ENCODE measurements around the gene TMEM213. TPM values are rescaled to one million over a fixed set of nuclear protein-coding genes. Genes with fewer than 3 reads are reported as not detected.

Gene TMEM213
- total and polyA plus RNA-seq, 2 of the 8 experiments (the other 6 are each of a cell fraction or from before 2014, with no cell fraction given): 0.21 to 0.67 TPM

DNA sequence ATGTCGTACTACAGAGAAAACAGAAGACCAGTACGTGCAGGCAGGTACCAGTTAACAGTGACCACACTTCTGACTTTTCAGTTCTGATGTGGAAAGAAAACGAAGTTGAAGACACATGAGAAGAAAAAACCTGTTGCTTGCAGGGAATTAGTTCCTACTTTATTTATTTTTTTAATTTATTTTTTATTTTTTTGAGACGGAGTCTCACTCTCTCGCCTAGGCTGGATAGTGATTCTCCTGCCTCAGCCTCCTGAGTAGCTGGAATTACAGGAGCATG, 74.0 kb downstream of the TMEM213 start:
- POLR2A ChIA-PET (ENCODE audit: partially characterized antibody): no interaction called here
- Histone ChIP-seq H2BK120ac (replicated peaks; ENCODE audit: low read depth, low read length) (no peak overlapping the region), H3K18ac (ENCODE audit: extremely low read depth, low read length) (no peak overlapping the region), H3K23ac (ENCODE audit: insufficient read length) (no peak overlapping the region), H3K56ac (replicated peaks; ENCODE audit: insufficient read length, low read depth, low read length) (no peak overlapping the region), H4K20me1 (replicated peaks in 1 of 2; ENCODE audit: control insufficient read depth in 1 of 2, insufficient read depth in 2 of 2, low read length in 2 of 2) (no peaks in the 10 kb centered on the region), H3K4me2 (ENCODE audit: insufficient read depth in 1 of 2, low read depth in 2 of 2, low read length in 2 of 2) (no peak overlapping the region), H2BK15ac (ENCODE audit: low read length) (no peak overlapping the region), H4K5ac (ENCODE audit: insufficient read length, low read depth, low read length) (no peak overlapping the region), H3K9me3 (ENCODE audit: insufficient read depth in 2 of 2, low read depth in 1 of 2, low read length in 1 of 2) (no peaks in the 10 kb centered on the region), H3K79me2 (ENCODE audit: control insufficient read depth in 1 of 2, insufficient read depth in 2 of 2, low read length in 2 of 2) (no peaks in the 10 kb centered on the region), H2AFZ (ENCODE audit: low read length) (no peak overlapping the region), H3K9ac (replicated peaks in 1 of 4; ENCODE audit: extremely low read depth in 1 of 4, low read depth in 3 of 4, low read length in 3 of 4) (no peak overlapping the region), H3K23me2 (ENCODE audit: low read depth, low read length) (no peaks in the 10 kb centered on the region), H2AK5ac (ENCODE audit: low read depth, low read length) (no peak overlapping the region), H3K14ac (ENCODE audit: insufficient read length) (no peak overlapping the region), H3K4ac (replicated peaks; ENCODE audit: insufficient read length, low read depth, low read length) (no peak overlapping the region), H4K8ac (ENCODE audit: extremely low read depth, insufficient read depth, low read length) (no peak overlapping the region), H2BK20ac (ENCODE audit: low read length) (no peak overlapping the region), H3K4me3 (ENCODE audit: extremely low read depth in 1 of 4, insufficient read depth in 2 of 4, low read depth in 3 of 4, low read length in 4 of 4) (no peak overlapping the region), H3K27me3 (replicated peaks in 1 of 4; ENCODE audit: control insufficient read depth in 3 of 4, extremely low read depth in 1 of 4, insufficient read depth in 3 of 4, low read length in 3 of 4) (no peaks in the 10 kb centered on the region), H4K91ac (replicated peaks; ENCODE audit: insufficient read length, low read length) (no peak overlapping the region), H2BK12ac (ENCODE audit: low read depth, low read length) (no peak overlapping the region), H3K79me1 (ENCODE audit: low read depth, low read length) (no peaks in the 10 kb centered on the region), H3K27ac (ENCODE audit: low read depth, low read length) (no peak overlapping the region), H2BK5ac (ENCODE audit: low read depth, low read length) (no peak overlapping the region), H3K4me1 (replicated peaks in 1 of 4; ENCODE audit: control insufficient read depth in 3 of 4, insufficient read depth in 4 of 4, low read length in 3 of 4) (no peaks in the 10 kb centered on the region), H3K36me3 (ENCODE audit: control insufficient read depth in 2 of 4, insufficient read depth in 4 of 4, low read length in 3 of 4) (peaks cover 3 to 15% (median 10%) of the 10 kb centered on the region in 4 experiments; a peak in 5 of 8 replicates)
- TF ChIP-seq POU5F1 (IDR thresholded peaks at IDR 0.05; ENCODE audit: low read depth, low read length) (no peak), BCL11A (IDR thresholded peaks at IDR 0.05; ENCODE audit: low read depth in 2 of 2, low read length in 2 of 2) (no peak), TAF1 (IDR thresholded peaks at IDR 0.05; ENCODE audit: low read depth, low read length) (no peak), YY1 (IDR thresholded peaks at IDR 0.05; ENCODE audit: low read depth, low read length) (no peak), KDM5A (IDR thresholded peaks at IDR 0.05; ENCODE audit: low read length) (no peak), POLR2AphosphoS5 (IDR thresholded peaks at IDR 0.05; ENCODE audit: low read depth, low read length) (no peak), TAF7 (optimal IDR thresholded peaks at IDR 0.05; ENCODE audit: borderline replicate concordance, low read depth, low read length) (no peak), ATF2 (IDR thresholded peaks at IDR 0.05; ENCODE audit: low read length) (no peak), RAD21 (IDR thresholded peaks at IDR 0.05 in 1 of 2, conservative IDR thresholded peaks at IDR 0.05 in 1 of 2; ENCODE audit: low read depth in 2 of 2, low read length in 2 of 2) (no peak), ASH2L (IDR thresholded peaks at IDR 0.05; ENCODE audit: low read length) (no peak), TEAD4 (IDR thresholded peaks at IDR 0.05; ENCODE audit: low read depth, low read length) (no peak), CHD1 (IDR thresholded peaks at IDR 0.05; ENCODE audit: low read depth, low read length) (no peak), NRF1 (IDR thresholded peaks at IDR 0.05; ENCODE audit: low read depth, low read length) (no peak)
- CTCF ChIA-PET (ENCODE audit: partially characterized antibody): interaction anchor here (1.0 to 1.2 kb wide), 3 partner anchors 10 to 17 kb away, joined by 3 to 5 read pairs (median 3); no protein-coding TSS in a partner anchor
- FAIRE-seq (no peak), DNase-seq (ENCODE audit: low read depth in 1 of 2, low spot score in 2 of 2) (no peak)
- WGBS, 2 experiments (ENCODE audit: extremely low coverage in 1 of 2, insufficient coverage in 1 of 2, insufficient read length in 1 of 2, insufficient replicate concordance in 2 of 2, low coverage in 1 of 2, low lambda C conversion rate in 2 of 2, missing lambda C conversion rate in 1 of 2): 91% methylated on average over 5 of the region's 5 CpGs; no CpG with 5 or more reads in 1 of the 2 experiments

All from H1 (cell line).